Right renal pelvis (tissue), 4 donors: ENCODE data around the gene GRAMD1B. TPM values are rescaled to one million over a fixed set of nuclear protein-coding genes. Genes with fewer than 3 reads are reported as not detected.
"Not testable (repeated sequence)": the region's sequence is repeated elsewhere in the genome, so short reads cannot be mapped to it uniquely, and the experiment has no call there.

Experiments used
- DNase-seq, 4 donors: peaks; one replicate each; pipeline ENCODE4 v3.0.0-alpha.2; 2013; ENCODE audit warnings: low read depth in 4 of 4, low spot score in 3 of 4, missing footprints in 1 of 4
- polyA plus RNA-seq, 4 donors: library from polyadenylated mRNA; unstranded; fragments of 120-200 nt; gene quantifications; one replicate each; pipeline ENCODE4 v1.2.1, GENCODE V29; 2013; ENCODE audit not compliant: insufficient read length in 4 of 4

GRAMD1B gene
- polyA plus RNA-seq, 4 donors, result 10.7 to 13.0 (median 12.1) TPM

- no peak for DNase-seq
Observed at GRCh38 chr11:123558536-123559315, 128.7 kb downstream of the GRAMD1B start.

GRCh38 chr11:123559523-123559955 lies 129.5 kb downstream of the GRAMD1B start:
- peak in 1 of 4 donors; percentile 7 for DNase-seq

DNA sequence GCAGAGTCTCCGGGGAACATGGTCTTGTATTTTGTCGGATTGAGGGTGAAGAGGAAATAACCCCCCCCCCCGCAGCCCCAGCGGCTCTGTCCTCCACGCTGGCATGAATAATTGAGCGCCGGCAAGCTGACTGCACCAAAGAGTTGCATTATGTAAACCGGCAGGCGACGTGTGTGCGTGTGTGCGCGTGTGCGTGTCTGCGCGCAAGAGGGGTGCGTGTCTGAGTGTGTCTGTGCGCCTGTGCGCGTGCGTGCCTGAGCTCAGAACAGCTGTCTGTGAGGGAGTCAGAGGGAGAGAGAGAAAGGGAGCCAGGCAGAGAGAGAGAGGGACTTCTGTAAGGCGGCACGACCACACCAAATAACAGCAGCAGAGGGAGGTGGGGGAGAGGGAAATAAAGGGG lies 129.9 kb downstream of the GRAMD1B start:
- peak in 1 of 4 donors; percentile 42 for DNase-seq

- DNase-seq, result no peak
Observed at GRCh38 chr11:123561431-123561800, 131.3 kb downstream of the GRAMD1B start.

GRCh38 chr11:123562158-123562557 lies 132.1 kb downstream of the GRAMD1B start:
- peak in 1 of 4 donors; percentile 8 for DNase-seq

- no peak for DNase-seq
Observed at GRCh38 chr11:123562829-123563228, 132.8 kb downstream of the GRAMD1B start.

GRCh38 chr11:123564221-123564620 lies 134.2 kb downstream of the GRAMD1B start:
- no peak for DNase-seq

- no peak for DNase-seq
Observed at GRCh38 chr11:123566852-123567251, 136.8 kb downstream of the GRAMD1B start.

GRCh38 chr11:123567466-123567865 lies 137.4 kb downstream of the GRAMD1B start:
- no peak for DNase-seq

DNA sequence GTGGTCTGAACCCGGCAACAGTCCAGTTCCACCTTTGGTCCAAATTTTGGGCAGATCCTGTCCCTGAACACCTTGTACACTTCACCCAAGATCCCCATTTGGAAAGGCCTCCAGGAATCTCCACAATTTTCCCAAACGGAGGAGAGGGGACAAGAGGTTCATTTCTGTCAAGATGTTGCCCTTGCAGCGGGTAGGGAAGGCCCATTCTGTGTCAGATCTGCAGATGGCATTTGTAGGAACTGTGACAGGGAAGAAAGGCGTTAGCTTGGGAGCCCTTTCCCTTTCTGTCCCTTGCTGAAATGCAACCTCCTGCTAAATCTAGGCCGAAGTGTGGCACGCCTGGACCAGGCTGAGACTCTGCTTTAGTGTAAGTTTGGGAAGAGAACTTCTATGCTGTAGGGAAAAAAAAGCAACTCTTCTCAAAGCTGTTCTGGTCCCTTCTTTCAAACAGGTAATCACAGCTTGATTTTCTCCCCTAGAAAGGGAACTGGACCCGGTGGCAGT lies 138.3 kb downstream of the GRAMD1B start:
- DNase-seq, result no peak

DNA sequence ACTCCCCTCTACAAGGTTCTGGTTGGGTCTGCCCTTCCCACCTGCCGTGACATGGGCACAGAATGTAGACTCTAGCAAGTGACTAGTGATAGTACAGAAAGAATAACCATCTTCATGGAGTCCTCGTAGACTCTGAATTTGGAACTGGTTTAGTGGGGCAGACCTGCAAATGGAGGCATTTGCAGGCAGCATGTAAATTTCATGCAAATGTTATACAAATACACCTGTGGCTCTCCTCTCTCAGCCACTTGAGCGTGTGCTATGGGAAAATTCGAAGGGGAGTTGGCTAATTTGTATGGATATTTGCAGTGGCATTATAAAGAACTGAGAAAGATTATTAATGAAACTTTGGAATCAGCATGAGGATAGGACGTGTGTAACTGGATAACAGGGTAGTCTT lies 139.3 kb downstream of the GRAMD1B start:
- DNase-seq, result no peak

- no peak for DNase-seq
Observed at GRCh38 chr11:123570939-123571580, 141.0 kb downstream of the GRAMD1B start.

DNA sequence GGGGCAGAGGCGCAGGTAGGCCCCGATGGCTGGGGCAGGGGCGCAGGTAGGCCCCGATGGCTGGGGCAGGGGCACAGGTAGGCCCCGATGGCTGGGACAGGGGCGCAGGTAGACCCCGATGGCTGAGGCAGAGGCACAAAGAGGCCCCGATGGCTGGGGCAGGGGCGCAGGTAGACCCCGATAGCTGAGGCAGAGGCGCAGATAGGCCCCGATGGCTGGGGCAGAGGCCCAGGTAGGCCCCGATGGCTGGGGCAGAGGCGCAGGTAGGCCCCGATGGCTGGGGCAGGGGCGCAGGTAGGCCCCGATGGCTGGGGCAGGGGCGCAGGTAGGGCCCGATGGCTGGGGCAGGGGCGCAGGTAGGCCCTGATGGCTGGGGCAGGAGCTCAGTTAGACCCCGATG lies 142.7 kb downstream of the GRAMD1B start:
- DNase-seq, result not testable (repeated sequence)

GRCh38 chr11:123573286-123573685 lies 143.2 kb downstream of the GRAMD1B start:
- DNase-seq, result no peak

DNA sequence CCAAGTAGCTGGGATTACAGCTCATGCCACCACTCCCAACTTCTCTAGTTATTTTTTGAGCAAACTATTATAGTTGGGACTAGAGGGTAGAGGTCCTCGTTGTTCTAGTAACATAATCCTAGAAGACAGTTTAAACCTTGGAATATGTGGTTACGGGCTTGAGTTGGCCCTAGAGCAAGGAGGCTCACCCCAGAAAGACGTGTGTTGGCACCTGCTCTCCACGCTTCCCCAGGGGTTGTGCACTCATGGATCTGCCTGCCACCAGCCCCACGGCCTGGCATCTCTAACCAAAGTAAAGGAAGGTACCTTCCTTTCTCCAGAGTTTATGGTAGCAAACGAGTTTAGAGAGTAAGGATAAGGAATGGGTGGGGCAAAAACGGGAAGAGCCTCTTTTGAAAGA lies 145.4 kb downstream of the GRAMD1B start:
- no peak for DNase-seq

DNA sequence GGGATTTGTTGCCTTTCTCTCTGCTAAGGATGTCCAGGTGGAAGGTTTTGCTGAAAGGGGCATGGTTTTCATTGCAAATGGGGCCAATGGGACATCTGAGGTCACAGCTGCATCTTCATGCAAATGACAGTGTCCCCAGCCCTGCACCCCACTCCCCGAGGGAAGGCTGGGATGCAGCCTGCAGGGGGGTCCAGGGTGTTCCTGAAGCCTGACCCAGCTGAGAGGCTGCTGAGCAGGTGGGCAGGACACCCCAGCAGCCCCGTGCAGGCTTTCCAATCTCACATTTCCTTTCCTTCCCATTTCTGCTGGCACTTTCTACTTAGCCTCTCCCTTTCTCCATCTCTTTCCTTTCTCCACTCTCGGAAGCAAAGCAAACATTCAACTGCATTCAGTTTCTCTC lies 146.0 kb downstream of the GRAMD1B start:
- no peak for DNase-seq

DNA sequence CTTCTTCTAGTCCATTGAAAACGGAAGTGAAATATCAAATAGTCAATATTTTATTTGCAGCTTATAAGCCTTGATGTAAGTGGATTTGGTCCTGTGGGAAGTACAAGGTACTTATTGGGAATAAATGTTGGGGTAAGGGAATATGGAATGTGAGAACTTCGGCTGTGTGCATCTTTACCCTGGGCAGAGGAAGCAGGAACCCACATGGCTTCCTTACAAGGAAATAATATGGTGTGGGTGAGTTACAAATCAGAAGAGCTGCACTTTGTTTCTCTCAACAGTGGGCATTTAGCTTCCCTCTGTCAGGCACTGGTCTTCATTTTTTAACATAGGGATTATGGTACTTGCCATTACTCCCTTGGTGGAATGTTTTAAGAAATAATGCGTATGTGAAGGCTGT lies 146.4 kb downstream of the GRAMD1B start:
- no peak for DNase-seq

- peak in 1 of 4 donors; percentile 52 for DNase-seq
Observed at GRCh38 chr11:123577081-123577598, 147.1 kb downstream of the GRAMD1B start.

DNA sequence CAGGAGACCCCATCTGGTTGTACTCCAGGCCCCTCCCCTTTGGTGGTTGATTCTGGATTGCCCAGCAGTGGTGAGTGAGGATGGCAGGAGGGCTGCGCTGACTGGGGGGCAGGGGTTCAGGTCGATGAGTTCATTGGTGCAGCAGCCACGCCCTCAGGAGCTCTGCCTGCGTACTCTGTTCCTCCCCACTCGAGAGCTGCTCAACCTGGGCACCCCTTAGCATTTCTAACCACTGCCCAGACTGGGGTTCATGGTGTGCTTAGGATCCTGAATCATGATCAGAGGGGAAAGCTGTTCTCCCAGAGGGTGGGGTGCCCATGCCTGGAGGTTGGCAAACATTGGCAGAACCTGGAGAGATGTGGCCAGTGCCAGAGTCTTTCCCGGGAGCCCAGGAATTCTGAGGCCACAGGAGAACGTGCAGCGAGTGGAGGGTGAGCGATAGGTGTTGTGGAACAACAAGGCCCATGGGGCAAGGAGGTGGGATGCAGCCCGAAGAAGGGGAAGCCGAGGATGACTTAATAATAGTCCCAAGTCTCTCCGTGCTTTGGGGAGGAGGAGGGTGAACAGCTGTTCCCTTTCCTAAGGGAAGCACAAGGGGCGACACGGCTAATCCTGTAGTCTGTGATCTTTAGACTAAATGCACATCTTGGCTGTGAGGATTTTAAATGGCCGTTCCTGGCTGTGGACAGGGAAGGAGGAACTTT lies 148.9 kb downstream of the GRAMD1B start:
- no peak for DNase-seq

- DNase-seq, result no peak
Observed at GRCh38 chr11:123579482-123579812, 149.4 kb downstream of the GRAMD1B start.

GRCh38 chr11:123580137-123580536 lies 150.1 kb downstream of the GRAMD1B start:
- DNase-seq, result no peak
